ENCODE data around the gene FADS2.

DNA sequence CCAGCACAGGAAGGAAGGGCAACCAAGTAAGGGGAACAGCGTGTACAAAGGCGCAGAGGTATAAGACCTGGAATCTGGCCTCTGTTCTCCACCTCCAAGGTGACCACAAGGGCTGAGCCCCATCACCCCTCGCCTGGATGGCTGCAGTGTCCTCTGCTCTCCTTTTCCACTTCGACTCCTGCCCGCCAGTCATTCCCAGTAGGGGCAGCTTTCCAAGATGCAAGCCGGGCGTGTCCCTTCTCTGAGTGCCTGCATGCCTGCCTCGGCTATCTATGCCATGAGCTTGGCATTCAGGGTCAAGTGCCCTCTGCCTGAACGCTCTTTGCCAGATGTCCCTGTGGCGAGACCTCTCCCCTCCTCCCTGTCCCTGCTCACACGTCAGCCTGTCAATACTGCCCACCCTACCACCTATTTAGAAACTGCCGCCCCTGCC is 46.3 kb downstream of the FADS2 start:
- TF ChIP-seq L3MBTL2 (conservative IDR thresholded peaks at IDR 0.05) (no peak), SP1 (IDR thresholded peaks at IDR 0.05) (no peak), LEF1 (IDR thresholded peaks at IDR 0.05; ENCODE audit: borderline replicate concordance) (no peak), TARDBP (IDR thresholded peaks at IDR 0.05) (no peak), NFRKB (IDR thresholded peaks at IDR 0.05) (no peak), FOXM1 (IDR thresholded peaks at IDR 0.05; ENCODE audit: borderline replicate concordance) (no peak), SUZ12 (IDR thresholded peaks at IDR 0.05) (no peak), CTBP1 (IDR thresholded peaks at IDR 0.05; ENCODE audit: borderline replicate concordance) (no peak), BHLHE40 (IDR thresholded peaks at IDR 0.05; ENCODE audit: borderline replicate concordance) (no peak), ELF4 (IDR thresholded peaks at IDR 0.05) (no peak), ARNT (IDR thresholded peaks at IDR 0.05) (no peak), HDGF (IDR thresholded peaks at IDR 0.05; ENCODE audit: borderline replicate concordance) (no peak)

Data from HEK293T (cell line).